Measurements from ENCODE around the gene NXPH1. TPM values are rescaled to one million over a fixed set of nuclear protein-coding genes. Genes with fewer than 3 reads are reported as not detected.

The NXPH1 gene
- polyA plus RNA-seq, 1 of the 3 experiments (the other 2 are of a cell fraction) = not detected

DNA sequence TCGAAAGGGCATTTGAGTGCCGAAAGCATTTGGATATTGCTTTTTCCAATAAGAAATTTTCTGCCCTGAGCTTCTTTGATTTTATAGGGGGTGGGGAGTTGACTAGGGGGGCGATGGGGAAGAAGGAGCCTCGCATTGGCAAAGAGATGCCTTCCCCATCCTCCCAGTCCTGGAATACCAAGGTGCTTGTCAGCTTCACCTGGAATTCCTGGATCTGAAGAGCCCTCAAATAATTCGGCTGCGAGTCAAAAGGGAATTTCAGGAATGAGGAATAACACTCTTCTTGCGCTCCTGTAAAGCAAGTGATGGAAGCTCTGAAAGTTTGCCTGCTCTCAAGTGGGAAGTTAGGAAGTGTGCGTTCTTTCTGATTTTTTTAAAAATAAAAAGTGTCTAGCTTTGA lies 7.3 kb downstream of the NXPH1 start (continued):
- TF ChIP-seq, protein P1, sequence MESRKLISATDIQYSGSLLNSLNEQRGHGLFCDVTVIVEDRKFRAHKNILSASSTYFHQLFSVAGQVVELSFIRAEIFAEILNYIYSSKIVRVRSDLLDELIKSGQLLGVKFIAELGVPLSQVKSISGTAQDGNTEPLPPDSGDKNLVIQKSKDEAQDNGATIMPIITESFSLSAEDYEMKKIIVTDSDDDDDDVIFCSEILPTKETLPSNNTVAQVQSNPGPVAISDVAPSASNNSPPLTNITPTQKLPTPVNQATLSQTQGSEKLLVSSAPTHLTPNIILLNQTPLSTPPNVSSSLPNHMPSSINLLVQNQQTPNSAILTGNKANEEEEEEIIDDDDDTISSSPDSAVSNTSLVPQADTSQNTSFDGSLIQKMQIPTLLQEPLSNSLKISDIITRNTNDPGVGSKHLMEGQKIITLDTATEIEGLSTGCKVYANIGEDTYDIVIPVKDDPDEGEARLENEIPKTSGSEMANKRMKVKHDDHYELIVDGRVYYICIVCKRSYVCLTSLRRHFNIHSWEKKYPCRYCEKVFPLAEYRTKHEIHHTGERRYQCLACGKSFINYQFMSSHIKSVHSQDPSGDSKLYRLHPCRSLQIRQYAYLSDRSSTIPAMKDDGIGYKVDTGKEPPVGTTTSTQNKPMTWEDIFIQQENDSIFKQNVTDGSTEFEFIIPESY (IDR thresholded peaks at IDR 0.05; ENCODE audit: borderline replicate concordance, low read depth) = no peak
- TF ChIP-seq EP300 (IDR thresholded peaks at IDR 0.05; ENCODE audit: borderline replicate concordance in 1 of 2, low read depth in 1 of 2, low read length in 1 of 2) (no peak), RAD21 (IDR thresholded peaks at IDR 0.05; ENCODE audit: low read length) (no peak), SIN3A (IDR thresholded peaks at IDR 0.05; ENCODE audit: borderline replicate concordance, low read depth, low read length) (no peak), TCF12 (IDR thresholded peaks at IDR 0.05) (no peak), RCOR1 (IDR thresholded peaks at IDR 0.05; ENCODE audit: low read length) (no peak), JUND (IDR thresholded peaks at IDR 0.05) (no peak), FOXJ3 (CRISPR knock-in tag; IDR thresholded peaks at IDR 0.05) (no peak)
- TF ChIP-seq, protein P2, sequence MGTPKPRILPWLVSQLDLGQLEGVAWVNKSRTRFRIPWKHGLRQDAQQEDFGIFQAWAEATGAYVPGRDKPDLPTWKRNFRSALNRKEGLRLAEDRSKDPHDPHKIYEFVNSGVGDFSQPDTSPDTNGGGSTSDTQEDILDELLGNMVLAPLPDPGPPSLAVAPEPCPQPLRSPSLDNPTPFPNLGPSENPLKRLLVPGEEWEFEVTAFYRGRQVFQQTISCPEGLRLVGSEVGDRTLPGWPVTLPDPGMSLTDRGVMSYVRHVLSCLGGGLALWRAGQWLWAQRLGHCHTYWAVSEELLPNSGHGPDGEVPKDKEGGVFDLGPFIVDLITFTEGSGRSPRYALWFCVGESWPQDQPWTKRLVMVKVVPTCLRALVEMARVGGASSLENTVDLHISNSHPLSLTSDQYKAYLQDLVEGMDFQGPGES (IDR thresholded peaks at IDR 0.05; ENCODE audit: low read depth, low read length) = no peak

DNA sequence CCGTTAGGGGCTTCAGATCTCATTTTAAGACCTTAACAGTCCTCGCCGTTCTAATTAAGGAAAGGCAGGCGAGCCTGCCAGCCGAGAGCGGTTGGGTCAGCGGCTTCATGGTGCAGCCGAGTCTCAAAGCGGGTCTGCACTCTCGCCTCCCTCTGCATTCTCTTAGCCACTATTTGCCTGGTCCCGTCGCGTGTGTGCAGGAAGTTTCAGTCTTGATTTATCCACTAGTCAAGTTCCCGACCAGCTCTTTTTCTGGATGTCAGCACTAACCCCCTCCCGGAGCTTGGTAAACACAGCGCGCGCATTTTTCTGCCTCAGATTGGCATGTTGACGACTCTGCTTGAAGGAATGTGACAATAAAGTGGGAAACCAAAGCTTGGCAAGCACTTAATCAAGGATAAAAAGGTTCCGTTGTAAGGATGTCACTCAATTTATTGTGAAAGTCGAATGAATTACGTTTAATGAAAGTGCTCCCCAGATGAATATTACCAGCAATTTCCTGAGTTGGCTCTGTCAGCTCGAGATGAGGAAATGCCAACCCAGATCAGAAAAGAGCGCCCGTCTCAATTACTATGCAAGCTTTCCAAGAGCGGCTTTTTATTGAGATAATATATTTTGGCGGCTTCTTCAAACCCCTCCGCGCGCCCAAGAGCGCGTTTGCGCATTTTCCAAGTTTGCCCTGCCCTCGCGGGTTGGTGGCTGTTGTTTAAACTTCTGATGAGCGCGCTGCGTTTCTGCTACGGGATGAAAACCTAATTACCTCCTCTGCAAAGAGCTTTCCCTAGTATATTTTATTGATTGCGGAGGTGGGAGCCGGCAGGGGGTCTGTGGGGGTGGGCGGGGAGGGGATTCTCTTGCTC lies 7.9 kb downstream of the NXPH1 start:
- Histone ChIP-seq H3K9me2 (no peaks in the 10 kb centered on the region), H2AFZ (ENCODE audit: low read depth) (no peak overlapping the region), H3K79me2 (ENCODE audit: insufficient read depth) (no peaks in the 10 kb centered on the region), H3K4me2 (no peak overlapping the region), H3F3A (replicated peaks; ENCODE audit: insufficient read depth) (no peaks in the 10 kb centered on the region), H3K4me1 (ENCODE audit: control insufficient read depth in 1 of 2, insufficient read depth in 2 of 2, low read depth in 1 of 2, low read length in 1 of 2) (no peaks in the 10 kb centered on the region; a peak in 1 of 4 replicates), H3K4me3 (ENCODE audit: low read depth in 2 of 2, low read length in 1 of 2) (no peak overlapping the region), H4K20me1 (ENCODE audit: insufficient read depth) (no peaks in the 10 kb centered on the region), H3K36me3 (replicated peaks in 1 of 2; ENCODE audit: control insufficient read depth in 1 of 2, insufficient read depth in 2 of 2, low read length in 1 of 2) (no peaks in the 10 kb centered on the region), H3K9me3 (no peaks in the 10 kb centered on the region), H3K27ac (ENCODE audit: low read depth in 2 of 2, low read length in 1 of 2) (no peak overlapping the region), H3K9ac (no peak overlapping the region), H3K27me3 (ENCODE audit: insufficient read depth) (no peaks in the 10 kb centered on the region)
- WGBS (ENCODE audit: low lambda C conversion rate) = 73% methylated on average over 42 of the region's 42 CpGs
- POLR2A ChIA-PET = no interaction called here
- CTCF ChIA-PET = interaction anchor here (1.2 to 1.3 kb wide), 4 partner anchors 8 to 283 kb away, joined by 3 to 5 read pairs (median 3); partner anchors contain the start of gene NXPH1
- DNase-seq = no peak
- TF ChIP-seq FOXM1 (IDR thresholded peaks at IDR 0.05; ENCODE audit: low read depth) (no peak), RAD21 (IDR thresholded peaks at IDR 0.05; ENCODE audit: low read length) (no peak), MEF2A (IDR thresholded peaks at IDR 0.05; ENCODE audit: borderline replicate concordance, low read depth) (no peak), GATA2 (CRISPR knock-in tag; IDR thresholded peaks at IDR 0.05) (no peak), YY1 (IDR thresholded peaks at IDR 0.05; ENCODE audit: low read depth) (no peak), FOXJ3 (CRISPR knock-in tag; IDR thresholded peaks at IDR 0.05) (no peak), TAF1 (IDR thresholded peaks at IDR 0.05; ENCODE audit: borderline replicate concordance, low read depth, low read length) (no peak), RXRA (IDR thresholded peaks at IDR 0.05; ENCODE audit: borderline replicate concordance, low read depth) (no peak), TCF12 (IDR thresholded peaks at IDR 0.05) (no peak), TEAD4 (IDR thresholded peaks at IDR 0.05; ENCODE audit: borderline replicate concordance, insufficient read depth) (no peak)
- TF ChIP-seq, protein P3, sequence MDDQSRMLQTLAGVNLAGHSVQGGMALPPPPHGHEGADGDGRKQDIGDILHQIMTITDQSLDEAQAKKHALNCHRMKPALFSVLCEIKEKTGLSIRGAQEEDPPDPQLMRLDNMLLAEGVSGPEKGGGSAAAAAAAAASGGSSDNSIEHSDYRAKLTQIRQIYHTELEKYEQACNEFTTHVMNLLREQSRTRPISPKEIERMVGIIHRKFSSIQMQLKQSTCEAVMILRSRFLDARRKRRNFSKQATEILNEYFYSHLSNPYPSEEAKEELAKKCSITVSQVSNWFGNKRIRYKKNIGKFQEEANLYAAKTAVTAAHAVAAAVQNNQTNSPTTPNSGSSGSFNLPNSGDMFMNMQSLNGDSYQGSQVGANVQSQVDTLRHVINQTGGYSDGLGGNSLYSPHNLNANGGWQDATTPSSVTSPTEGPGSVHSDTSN (IDR thresholded peaks at IDR 0.05) = no peak
- TF ChIP-seq, protein P4, sequence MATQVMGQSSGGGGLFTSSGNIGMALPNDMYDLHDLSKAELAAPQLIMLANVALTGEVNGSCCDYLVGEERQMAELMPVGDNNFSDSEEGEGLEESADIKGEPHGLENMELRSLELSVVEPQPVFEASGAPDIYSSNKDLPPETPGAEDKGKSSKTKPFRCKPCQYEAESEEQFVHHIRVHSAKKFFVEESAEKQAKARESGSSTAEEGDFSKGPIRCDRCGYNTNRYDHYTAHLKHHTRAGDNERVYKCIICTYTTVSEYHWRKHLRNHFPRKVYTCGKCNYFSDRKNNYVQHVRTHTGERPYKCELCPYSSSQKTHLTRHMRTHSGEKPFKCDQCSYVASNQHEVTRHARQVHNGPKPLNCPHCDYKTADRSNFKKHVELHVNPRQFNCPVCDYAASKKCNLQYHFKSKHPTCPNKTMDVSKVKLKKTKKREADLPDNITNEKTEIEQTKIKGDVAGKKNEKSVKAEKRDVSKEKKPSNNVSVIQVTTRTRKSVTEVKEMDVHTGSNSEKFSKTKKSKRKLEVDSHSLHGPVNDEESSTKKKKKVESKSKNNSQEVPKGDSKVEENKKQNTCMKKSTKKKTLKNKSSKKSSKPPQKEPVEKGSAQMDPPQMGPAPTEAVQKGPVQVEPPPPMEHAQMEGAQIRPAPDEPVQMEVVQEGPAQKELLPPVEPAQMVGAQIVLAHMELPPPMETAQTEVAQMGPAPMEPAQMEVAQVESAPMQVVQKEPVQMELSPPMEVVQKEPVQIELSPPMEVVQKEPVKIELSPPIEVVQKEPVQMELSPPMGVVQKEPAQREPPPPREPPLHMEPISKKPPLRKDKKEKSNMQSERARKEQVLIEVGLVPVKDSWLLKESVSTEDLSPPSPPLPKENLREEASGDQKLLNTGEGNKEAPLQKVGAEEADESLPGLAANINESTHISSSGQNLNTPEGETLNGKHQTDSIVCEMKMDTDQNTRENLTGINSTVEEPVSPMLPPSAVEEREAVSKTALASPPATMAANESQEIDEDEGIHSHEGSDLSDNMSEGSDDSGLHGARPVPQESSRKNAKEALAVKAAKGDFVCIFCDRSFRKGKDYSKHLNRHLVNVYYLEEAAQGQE (IDR thresholded peaks at IDR 0.05; ENCODE audit: low read depth, low read length) = no peak
- TF ChIP-seq, protein P5, sequence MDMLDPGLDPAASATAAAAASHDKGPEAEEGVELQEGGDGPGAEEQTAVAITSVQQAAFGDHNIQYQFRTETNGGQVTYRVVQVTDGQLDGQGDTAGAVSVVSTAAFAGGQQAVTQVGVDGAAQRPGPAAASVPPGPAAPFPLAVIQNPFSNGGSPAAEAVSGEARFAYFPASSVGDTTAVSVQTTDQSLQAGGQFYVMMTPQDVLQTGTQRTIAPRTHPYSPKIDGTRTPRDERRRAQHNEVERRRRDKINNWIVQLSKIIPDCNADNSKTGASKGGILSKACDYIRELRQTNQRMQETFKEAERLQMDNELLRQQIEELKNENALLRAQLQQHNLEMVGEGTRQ (IDR thresholded peaks at IDR 0.05; ENCODE audit: borderline replicate concordance, low read depth, low read length) = no peak
- TF ChIP-seq, protein P2 (IDR thresholded peaks at IDR 0.05; ENCODE audit: low read depth, low read length) = no peak

All from SK-N-SH (cell line).